ENCODE measurements around the gene RAB38.

RAB38 gene

DNA sequence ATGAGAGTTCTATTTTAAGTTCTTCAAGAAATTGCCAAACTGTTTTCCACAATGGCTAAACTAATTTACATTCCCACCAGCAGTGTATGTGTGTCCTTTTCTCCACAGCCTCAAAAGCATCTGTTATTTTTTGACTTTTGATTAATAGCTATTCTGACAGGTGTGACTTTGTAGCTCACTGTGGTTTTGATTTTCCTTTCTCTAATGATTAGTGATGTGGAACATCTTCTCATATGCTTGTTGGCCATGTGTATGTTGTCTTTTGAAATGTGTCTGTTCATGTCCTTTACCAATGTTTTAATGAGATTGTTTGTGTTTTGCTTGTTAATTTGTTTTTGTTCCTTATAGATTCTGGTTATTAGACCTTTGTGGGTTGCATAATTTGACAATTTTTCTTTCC, 18.0 kb upstream of the RAB38 start:
- TF ChIP-seq POLR2AphosphoS5 (IDR thresholded peaks at IDR 0.05; ENCODE audit: low read depth) (no peak), GABPA (IDR thresholded peaks at IDR 0.05; ENCODE audit: low read depth) (no peak), SPI1 (IDR thresholded peaks at IDR 0.05; ENCODE audit: borderline replicate concordance, low read depth) (no peak)
- TF ChIP-seq, protein P1, sequence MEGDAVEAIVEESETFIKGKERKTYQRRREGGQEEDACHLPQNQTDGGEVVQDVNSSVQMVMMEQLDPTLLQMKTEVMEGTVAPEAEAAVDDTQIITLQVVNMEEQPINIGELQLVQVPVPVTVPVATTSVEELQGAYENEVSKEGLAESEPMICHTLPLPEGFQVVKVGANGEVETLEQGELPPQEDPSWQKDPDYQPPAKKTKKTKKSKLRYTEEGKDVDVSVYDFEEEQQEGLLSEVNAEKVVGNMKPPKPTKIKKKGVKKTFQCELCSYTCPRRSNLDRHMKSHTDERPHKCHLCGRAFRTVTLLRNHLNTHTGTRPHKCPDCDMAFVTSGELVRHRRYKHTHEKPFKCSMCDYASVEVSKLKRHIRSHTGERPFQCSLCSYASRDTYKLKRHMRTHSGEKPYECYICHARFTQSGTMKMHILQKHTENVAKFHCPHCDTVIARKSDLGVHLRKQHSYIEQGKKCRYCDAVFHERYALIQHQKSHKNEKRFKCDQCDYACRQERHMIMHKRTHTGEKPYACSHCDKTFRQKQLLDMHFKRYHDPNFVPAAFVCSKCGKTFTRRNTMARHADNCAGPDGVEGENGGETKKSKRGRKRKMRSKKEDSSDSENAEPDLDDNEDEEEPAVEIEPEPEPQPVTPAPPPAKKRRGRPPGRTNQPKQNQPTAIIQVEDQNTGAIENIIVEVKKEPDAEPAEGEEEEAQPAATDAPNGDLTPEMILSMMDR (IDR thresholded peaks at IDR 0.05; ENCODE audit: insufficient read depth, low read length) = no peak
- Histone ChIP-seq H3K27me3 (ENCODE audit: insufficient read depth, poor library complexity, severe bottlenecking) (no peaks in the 10 kb centered on the region), H3K27ac (replicated peaks) (no peak overlapping the region), H3K4me3 (replicated peaks; ENCODE audit: insufficient read depth, low read length) (no peak overlapping the region)
- DNase-seq (ENCODE audit: low read depth in 1 of 2, low spot score in 1 of 2) = no peak

DNA sequence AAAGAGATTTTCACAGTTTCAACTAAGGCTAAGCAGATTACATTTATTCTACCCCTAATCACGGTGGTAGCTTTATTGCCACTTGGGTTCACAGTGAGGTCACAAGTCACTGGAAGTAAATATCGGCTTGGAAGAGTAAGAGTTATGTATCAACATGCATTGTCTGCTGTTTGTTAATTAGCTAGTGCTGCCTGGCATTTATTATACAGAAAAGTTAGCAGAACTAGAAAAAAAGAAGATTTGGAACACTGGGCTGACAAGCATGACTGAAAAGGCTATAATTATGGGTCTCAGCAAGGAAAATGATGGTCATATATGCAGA, 13.7 kb upstream of the RAB38 start:
- H3K27me3 ChIP-seq (ENCODE audit: insufficient read depth, poor library complexity, severe bottlenecking) = no peaks in the 10 kb centered on the region
- no peak overlapping the region for H3K27ac ChIP-seq (replicated peaks)
- TF ChIP-seq POLR2AphosphoS5 (IDR thresholded peaks at IDR 0.05; ENCODE audit: low read depth) (no peak), SPI1 (IDR thresholded peaks at IDR 0.05; ENCODE audit: borderline replicate concordance, low read depth) (no peak), GABPA (IDR thresholded peaks at IDR 0.05; ENCODE audit: low read depth) (no peak)
- TF ChIP-seq, protein P1 (IDR thresholded peaks at IDR 0.05; ENCODE audit: insufficient read depth, low read length) = no peak
- TF ChIP-seq, protein P2, sequence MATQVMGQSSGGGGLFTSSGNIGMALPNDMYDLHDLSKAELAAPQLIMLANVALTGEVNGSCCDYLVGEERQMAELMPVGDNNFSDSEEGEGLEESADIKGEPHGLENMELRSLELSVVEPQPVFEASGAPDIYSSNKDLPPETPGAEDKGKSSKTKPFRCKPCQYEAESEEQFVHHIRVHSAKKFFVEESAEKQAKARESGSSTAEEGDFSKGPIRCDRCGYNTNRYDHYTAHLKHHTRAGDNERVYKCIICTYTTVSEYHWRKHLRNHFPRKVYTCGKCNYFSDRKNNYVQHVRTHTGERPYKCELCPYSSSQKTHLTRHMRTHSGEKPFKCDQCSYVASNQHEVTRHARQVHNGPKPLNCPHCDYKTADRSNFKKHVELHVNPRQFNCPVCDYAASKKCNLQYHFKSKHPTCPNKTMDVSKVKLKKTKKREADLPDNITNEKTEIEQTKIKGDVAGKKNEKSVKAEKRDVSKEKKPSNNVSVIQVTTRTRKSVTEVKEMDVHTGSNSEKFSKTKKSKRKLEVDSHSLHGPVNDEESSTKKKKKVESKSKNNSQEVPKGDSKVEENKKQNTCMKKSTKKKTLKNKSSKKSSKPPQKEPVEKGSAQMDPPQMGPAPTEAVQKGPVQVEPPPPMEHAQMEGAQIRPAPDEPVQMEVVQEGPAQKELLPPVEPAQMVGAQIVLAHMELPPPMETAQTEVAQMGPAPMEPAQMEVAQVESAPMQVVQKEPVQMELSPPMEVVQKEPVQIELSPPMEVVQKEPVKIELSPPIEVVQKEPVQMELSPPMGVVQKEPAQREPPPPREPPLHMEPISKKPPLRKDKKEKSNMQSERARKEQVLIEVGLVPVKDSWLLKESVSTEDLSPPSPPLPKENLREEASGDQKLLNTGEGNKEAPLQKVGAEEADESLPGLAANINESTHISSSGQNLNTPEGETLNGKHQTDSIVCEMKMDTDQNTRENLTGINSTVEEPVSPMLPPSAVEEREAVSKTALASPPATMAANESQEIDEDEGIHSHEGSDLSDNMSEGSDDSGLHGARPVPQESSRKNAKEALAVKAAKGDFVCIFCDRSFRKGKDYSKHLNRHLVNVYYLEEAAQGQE (IDR thresholded peaks at IDR 0.05; ENCODE audit: insufficient replicate concordance, low read depth) = no peak
- no peak overlapping the region for H3K4me3 ChIP-seq (replicated peaks; ENCODE audit: insufficient read depth, low read length)
- no peak for DNase-seq (ENCODE audit: low read depth in 1 of 2, low spot score in 1 of 2)

DNA sequence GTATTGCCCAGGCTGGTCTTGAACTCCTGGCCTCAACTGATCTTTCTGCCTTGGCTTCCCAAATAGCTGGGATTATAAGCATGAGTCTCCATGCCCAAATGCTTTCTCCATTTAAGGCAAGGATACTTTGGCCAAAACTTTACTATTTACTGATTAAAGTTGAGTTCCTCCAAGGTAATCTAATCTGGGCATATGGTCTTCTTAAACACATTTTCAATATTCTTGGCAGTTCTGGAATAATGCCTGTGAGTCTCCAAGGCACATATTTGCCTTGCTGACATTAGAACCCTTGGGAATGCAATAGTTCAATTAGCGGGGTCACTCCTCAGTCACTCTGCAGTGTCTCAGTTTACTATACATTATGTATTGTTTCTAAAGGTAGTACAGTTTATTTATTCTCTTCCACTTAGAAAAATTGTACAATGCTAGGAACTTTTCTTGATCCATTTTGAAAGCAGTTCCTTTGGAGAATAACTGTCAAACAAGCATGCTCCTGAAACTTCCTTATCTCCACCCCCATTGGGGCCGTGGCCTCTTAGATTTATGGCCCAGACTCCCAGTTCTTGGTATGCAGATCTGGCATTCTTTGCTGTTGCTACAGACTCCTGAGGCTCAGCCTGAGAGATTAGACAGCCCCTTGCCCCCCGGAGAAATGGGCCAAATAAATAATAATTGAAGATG, 13.1 kb upstream of the RAB38 start:
- H3K27me3 ChIP-seq (ENCODE audit: insufficient read depth, poor library complexity, severe bottlenecking) = no peaks in the 10 kb centered on the region
- TF ChIP-seq, protein P1 (IDR thresholded peaks at IDR 0.05; ENCODE audit: insufficient read depth, low read length) = no peak
- no peak for TF ChIP-seq GABPA (IDR thresholded peaks at IDR 0.05; ENCODE audit: low read depth)
- TF ChIP-seq, protein P2 (IDR thresholded peaks at IDR 0.05; ENCODE audit: insufficient replicate concordance, low read depth) = no peak
- TF ChIP-seq POLR2AphosphoS5 (IDR thresholded peaks at IDR 0.05; ENCODE audit: low read depth) = no peak
- TF ChIP-seq SPI1 (IDR thresholded peaks at IDR 0.05; ENCODE audit: borderline replicate concordance, low read depth) = no peak
- no peak for DNase-seq (ENCODE audit: low read depth in 1 of 2, low spot score in 1 of 2)
- H3K27ac ChIP-seq (replicated peaks) = no peak overlapping the region
- H3K4me3 ChIP-seq (replicated peaks; ENCODE audit: insufficient read depth, low read length) = no peak overlapping the region

DNA sequence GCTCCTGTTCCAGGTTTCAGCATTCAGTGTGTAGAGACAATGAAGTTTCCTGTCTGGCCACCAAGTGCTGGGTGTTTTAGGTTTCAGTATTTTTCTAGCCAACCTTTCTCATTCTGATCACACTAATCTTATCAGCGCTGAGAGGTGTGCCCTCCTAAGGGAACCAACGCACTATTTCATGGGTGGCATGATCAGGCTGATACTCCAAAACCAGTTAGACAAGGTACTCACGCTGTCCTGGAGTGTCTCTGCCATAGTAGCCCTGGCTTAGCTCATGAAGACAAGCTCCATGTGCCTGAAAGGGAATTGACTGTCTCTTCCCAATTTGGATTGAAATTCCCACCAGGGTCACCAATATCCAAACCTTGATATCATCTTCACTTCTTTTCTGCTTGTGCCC, 8.0 kb upstream of the RAB38 start:
- DNase-seq (ENCODE audit: low read depth in 1 of 2, low spot score in 1 of 2) = no peak
- TF ChIP-seq POLR2AphosphoS5 (IDR thresholded peaks at IDR 0.05; ENCODE audit: low read depth) (no peak), GABPA (IDR thresholded peaks at IDR 0.05; ENCODE audit: low read depth) (no peak)
- TF ChIP-seq, protein P1 (IDR thresholded peaks at IDR 0.05; ENCODE audit: insufficient read depth, low read length) = no peak
- Histone ChIP-seq H3K27me3 (ENCODE audit: insufficient read depth, poor library complexity, severe bottlenecking) (peaks cover 12% of the 10 kb centered on the region), H3K4me3 (replicated peaks; ENCODE audit: insufficient read depth, low read length) (no peak overlapping the region), H3K27ac (replicated peaks) (no peak overlapping the region)
